Type B pancreatic cell (in vitro differentiated cells): Measurements from ENCODE around the gene LUC7L3. TPM values are rescaled to one million over a fixed set of nuclear protein-coding genes. Genes with fewer than 3 reads are reported as not detected.
A peak's percentile ranks its signal among the peaks of the same experiment; 100 is the strongest.

Experiments
- DNase-seq: peaks from one replicate; pipeline ENCODE4 v3.0.0; 2021; ENCODE audit warnings: mixed read lengths; ENCODE audit not compliant: unreplicated experiment; ENCODE audit errors: extremely low spot score
- H3K27ac Mint-ChIP-seq: 2 replicates; pipeline ENCODE4 v1.8.0; 2021; ENCODE audit warnings: mild to moderate bottlenecking, mixed read lengths
- H3K27me3 Mint-ChIP-seq: 2 replicates; pipeline ENCODE4 v1.8.0; 2021; ENCODE audit warnings: mixed read lengths
- H3K36me3 Mint-ChIP-seq: 2 replicates; pipeline ENCODE4 v1.8.0; 2021; ENCODE audit warnings: mixed read lengths
- H3K4me1 Mint-ChIP-seq: one replicate; pipeline ENCODE4 v1.8.0; 2021; ENCODE audit warnings: mixed read lengths; ENCODE audit not compliant: unreplicated experiment
- H3K4me3 Mint-ChIP-seq: 2 replicates; pipeline ENCODE4 v1.8.0; 2021; ENCODE audit warnings: mild to moderate bottlenecking, mixed read lengths
- H3K9me3 Mint-ChIP-seq: 2 replicates; pipeline ENCODE4 v1.8.0; 2021; ENCODE audit warnings: mixed read lengths
- CTCF ChIP-seq: fragments of 200-600 bp; sonication (generic); conservative IDR thresholded peaks from 2 replicates; pipeline ENCODE4 v1.5.0; 2021; ENCODE audit warnings: antibody characterized with exemption, mild to moderate bottlenecking
- total RNA-seq: library from RNA; stranded (reverse); gene quantifications from 2 replicates; pipeline ENCODE4 v1.2.1, GENCODE V29; 2021; ENCODE audit warnings: low replicate concordance

The LUC7L3 gene
- total RNA-seq, 1 donor from 2014 or later, result 157 TPM

DNA sequence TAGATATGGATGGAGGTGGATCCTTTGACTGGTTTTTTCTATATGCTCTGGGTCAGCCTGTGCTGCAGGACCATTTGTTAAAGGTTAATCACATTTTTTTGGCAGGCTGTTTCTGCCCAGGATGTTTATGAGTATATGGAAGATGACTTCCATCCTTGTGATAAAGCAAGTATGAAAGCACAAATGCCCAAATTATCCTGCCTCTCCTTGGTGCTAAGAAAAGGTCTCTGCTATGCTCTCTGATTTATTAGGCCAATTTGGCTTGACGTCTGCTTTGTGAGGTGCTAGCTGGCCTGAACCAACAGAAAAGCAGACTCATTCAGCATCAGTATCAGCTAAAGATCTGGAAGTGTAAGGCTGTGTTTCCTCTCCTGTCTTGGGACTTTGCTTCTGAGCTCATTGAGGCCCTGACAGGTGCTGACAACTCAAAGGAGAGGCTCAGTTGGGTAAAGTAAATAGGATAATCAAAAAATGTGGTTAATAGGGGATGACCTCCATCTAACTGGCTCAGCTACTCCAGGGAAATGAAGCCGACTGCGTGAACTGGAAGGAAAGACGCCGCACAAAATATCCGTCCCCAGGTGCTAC lies 26.9 kb upstream of the LUC7L3 start:
- peaks cover 52% of the 10 kb centered on the region for H3K4me1 Mint-ChIP-seq
- peaks cover 7% of the 10 kb centered on the region for H3K36me3 Mint-ChIP-seq
- peak overlapping the region; percentile 66 for H3K4me3 Mint-ChIP-seq
- DNase-seq, result no peak
- H3K9me3 Mint-ChIP-seq, result no peaks in the 10 kb centered on the region
- H3K27me3 Mint-ChIP-seq, result no peaks in the 10 kb centered on the region
- H3K27ac Mint-ChIP-seq, result peak overlapping the region; percentile 88
- TF ChIP-seq CTCF, result no peak

GRCh38 chr17:50693036-50693682 lies 26.2 kb upstream of the LUC7L3 start:
- H3K9me3 Mint-ChIP-seq, result no peaks in the 10 kb centered on the region
- no peak for TF ChIP-seq CTCF
- peaks cover 52% of the 10 kb centered on the region for H3K4me1 Mint-ChIP-seq
- peak overlapping the region; percentile 88 for H3K27ac Mint-ChIP-seq
- H3K4me3 Mint-ChIP-seq, result peak overlapping the region; percentile 66
- DNase-seq, result no peak
- H3K27me3 Mint-ChIP-seq, result no peaks in the 10 kb centered on the region
- peaks cover 7% of the 10 kb centered on the region for H3K36me3 Mint-ChIP-seq

DNA sequence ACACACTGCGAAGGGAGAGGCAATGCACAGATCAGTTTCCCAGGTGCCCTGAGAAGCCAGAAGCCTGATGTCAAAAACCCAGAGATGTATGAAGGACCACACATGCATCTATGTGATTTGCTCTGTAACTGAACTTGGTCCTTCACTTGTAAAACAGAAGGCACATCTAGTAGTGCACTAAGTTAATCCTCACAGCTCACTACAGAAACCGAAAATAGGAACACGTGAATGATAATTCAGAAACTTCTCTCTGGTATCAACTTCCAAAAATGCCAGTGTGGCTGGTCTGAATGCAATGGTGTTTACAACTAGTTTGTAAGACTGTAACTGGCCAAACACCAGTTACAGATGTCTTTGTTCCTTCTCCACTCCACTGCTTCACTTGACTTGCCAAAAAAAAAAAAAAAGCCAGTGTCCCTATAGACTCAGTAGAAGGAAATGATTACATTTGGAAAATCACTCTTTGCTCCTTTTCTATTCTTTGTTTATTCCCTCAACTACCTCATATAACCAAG lies 23.0 kb upstream of the LUC7L3 start:
- Mint-ChIP-seq H3K4me1 (peaks cover 33% of the 10 kb centered on the region), H3K9me3 (no peaks in the 10 kb centered on the region), H3K4me3 (no peak overlapping the region), H3K27ac (no peak overlapping the region), H3K27me3 (no peaks in the 10 kb centered on the region), H3K36me3 (peaks cover 17% of the 10 kb centered on the region)
- TF ChIP-seq CTCF, result no peak
- DNase-seq, result no peak

DNA sequence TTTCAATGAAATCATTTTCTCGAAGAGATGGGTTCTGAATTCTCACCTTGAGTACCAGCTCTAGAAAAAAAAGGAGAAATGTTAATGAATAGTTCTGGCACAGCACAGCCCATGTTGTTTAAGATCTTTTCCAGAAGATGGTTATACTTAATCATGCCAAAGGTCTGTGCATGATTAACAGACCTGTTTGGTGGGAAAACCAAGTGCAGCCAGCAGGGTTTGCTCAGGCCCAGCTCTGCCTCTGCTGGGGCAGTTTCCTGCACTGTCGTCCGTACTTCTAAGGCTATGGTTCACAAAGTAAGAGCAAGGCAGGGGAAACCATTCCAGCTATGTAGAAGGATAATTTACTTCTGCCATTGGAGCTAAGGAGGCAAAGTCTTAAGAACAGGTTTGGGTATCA lies 22.3 kb upstream of the LUC7L3 start:
- peaks cover 17% of the 10 kb centered on the region for H3K36me3 Mint-ChIP-seq
- no peak for TF ChIP-seq CTCF
- no peak overlapping the region for H3K4me3 Mint-ChIP-seq
- no peaks in the 10 kb centered on the region for H3K27me3 Mint-ChIP-seq
- no peaks in the 10 kb centered on the region for H3K9me3 Mint-ChIP-seq
- no peak for DNase-seq
- peaks cover 27% of the 10 kb centered on the region for H3K4me1 Mint-ChIP-seq
- H3K27ac Mint-ChIP-seq, result no peak overlapping the region

DNA sequence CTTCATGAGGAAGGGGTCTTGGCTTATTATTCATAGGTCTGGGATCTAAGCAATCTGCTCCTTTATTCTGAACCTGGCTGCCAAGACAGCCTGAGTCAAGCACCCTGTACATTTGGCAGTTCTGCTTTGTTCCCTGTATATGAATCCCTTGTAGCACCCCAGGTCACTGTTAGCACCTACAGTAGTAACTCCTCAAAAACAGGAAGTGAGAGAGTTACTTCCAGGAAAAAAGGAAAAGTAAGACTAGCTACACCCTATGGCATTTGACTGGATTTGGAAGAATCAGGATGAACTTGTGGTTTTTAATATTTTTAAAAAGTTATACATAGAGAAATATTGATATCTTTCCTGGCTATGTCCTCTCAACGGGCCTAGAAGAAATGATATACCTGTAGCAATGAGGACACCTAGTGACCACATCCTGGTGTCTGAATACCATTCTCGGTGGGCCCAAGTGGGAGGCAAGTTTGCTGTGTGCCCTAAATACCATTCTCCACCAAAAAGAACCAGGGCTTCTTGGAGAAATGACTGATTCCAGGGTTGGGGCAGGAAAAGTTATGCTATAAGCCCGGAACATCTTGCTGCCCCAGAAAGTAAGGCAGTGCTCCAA lies 21.6 kb upstream of the LUC7L3 start:
- no peak for TF ChIP-seq CTCF
- Mint-ChIP-seq H3K27me3 (no peaks in the 10 kb centered on the region), H3K36me3 (peaks cover 17% of the 10 kb centered on the region), H3K4me3 (no peak overlapping the region), H3K4me1 (peaks cover 20% of the 10 kb centered on the region), H3K9me3 (no peaks in the 10 kb centered on the region), H3K27ac (no peak overlapping the region)
- DNase-seq, result no peak
